Subcutaneous adipose tissue (tissue), 4 donors: ENCODE measurements around the gene ARHGAP28. TPM values are rescaled to one million over a fixed set of nuclear protein-coding genes. Genes with fewer than 3 reads are reported as not detected.

Experiments used
- total RNA-seq, 4 donors: library from RNA; depleted of rRNA; stranded (reverse); fragments of >200 nt; gene quantifications; one replicate each; pipeline ENCODE4 v1.1.0, GENCODE V29; 2016
- TF ChIP-seq, protein P1 (sequence below): fragments of 450-650 bp; IDR thresholded peaks from one replicate; pipeline ENCODE4 v1.5.1; 2016; ENCODE audit warnings: low read depth, mild to moderate bottlenecking, control low read depth, antibody characterized with exemption, moderate library complexity

The ARHGAP28 gene
- total RNA-seq, 4 donors from 2014 or later, result 8.0 to 15.3 (median 9.3) TPM

DNA sequence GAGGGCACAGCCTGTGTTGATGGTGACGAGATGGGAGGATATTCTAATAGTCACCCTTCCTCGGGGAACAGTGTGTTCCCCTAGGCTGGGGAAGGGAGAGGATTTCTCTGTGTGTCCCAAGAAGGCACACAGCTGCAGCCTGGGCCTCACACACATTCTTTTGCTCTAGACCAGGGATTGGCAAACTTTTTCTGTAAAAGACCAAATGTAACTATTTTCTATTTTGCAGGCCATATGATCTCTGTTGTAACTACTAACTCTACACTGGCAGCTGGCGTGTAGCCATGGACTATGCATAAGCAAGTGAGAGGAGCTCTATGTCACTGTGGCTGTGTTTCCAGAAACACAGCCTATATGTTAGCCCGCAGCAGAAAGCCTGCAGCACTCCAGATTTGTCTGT lies 65.8 kb downstream of the ARHGAP28 start:
- TF ChIP-seq, protein P1, sequence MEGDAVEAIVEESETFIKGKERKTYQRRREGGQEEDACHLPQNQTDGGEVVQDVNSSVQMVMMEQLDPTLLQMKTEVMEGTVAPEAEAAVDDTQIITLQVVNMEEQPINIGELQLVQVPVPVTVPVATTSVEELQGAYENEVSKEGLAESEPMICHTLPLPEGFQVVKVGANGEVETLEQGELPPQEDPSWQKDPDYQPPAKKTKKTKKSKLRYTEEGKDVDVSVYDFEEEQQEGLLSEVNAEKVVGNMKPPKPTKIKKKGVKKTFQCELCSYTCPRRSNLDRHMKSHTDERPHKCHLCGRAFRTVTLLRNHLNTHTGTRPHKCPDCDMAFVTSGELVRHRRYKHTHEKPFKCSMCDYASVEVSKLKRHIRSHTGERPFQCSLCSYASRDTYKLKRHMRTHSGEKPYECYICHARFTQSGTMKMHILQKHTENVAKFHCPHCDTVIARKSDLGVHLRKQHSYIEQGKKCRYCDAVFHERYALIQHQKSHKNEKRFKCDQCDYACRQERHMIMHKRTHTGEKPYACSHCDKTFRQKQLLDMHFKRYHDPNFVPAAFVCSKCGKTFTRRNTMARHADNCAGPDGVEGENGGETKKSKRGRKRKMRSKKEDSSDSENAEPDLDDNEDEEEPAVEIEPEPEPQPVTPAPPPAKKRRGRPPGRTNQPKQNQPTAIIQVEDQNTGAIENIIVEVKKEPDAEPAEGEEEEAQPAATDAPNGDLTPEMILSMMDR, result no peak

DNA sequence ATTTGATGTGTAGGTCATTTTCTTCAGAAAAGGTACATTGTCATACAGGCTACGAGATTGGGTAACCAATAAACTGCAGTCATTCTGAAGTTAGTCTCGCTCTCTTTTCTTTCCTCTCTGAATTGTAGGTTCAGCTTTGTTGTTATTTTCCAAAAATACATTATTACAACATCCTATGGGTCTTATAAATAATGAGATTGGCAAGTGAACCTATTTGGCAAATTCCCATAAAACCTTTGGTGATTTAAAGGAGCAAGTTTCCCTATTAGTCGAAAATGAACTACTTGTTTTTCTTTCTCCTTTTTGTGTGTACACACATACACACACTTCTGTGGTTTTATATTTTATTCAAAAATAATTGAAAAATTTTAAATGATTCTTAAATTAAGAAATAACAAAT lies 67.0 kb downstream of the ARHGAP28 start:
- TF ChIP-seq, protein P1, result no peak

DNA sequence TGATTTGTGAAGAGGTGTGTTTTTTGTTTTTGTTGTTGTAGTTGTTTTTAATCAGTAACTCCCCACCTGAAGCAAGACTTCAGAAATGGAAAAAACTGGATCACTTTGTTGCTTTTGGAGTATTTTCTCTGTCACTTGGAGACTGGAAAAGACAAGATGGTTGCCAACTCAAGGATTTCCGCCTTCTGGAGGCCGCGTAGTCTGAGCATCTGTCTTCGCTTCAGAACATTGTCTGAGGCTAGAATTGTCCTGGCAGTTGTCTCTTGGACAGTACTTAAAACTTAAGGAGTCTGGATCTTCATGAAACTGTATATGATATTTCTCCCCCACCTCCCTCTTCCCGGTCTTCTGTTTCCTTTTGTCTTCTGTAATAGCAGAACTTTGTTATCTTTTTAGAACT lies 67.7 kb downstream of the ARHGAP28 start:
- TF ChIP-seq, protein P1, result no peak

DNA sequence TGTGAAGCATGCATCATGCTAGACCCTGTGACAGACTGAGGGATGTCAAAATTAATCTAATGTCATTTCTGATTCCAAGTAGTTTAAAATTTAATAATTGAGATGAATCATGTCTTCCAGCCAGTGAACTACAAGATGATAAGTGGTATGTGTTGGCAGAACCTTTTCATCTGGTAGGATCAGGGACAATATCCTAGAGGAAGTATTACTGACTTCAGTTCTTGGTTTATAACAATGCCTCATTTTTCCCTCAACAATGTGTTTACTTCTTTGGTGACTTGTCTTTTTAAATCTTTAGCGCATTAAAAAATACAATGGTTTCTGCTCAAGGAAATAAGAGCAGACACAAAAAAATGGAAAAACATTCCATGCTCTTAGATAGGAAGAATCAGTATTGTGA lies 69.4 kb downstream of the ARHGAP28 start:
- TF ChIP-seq, protein P1, result no peak

DNA sequence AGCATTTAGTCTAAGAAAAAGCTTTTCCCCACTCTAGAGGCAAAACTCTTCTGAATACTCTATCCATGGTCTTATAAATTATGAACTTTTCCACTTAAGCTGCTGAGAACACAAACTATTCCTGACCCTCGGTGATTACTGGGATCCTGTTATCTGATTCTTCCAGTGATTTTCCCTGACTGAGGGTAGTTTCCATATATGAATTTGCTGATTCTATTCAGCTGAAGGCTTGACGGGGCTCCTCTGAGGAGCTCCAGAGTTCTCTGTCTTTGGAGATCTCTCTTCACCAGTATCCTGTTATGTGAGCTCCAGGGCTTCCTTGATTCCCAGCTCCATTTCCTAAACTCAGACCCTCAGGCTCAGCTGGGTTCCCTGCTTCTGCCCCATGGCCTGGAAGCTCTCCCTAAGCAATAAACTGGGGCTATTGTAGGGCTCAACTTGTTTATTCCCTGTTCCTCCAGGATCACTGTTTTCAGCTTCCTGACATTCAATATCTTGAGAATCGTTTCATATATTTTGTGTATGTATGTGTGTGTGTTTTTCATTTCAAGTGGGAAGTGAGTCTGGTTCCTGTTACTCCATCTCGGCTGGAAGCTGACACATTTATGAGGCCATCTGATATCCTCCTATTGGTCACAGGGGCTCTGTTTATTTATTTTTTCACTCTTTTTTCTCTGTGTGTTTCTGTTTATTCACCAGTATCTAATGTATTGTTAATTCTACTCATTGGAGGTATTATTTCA lies 78.2 kb downstream of the ARHGAP28 start:
- TF ChIP-seq, protein P1, result no peak

DNA sequence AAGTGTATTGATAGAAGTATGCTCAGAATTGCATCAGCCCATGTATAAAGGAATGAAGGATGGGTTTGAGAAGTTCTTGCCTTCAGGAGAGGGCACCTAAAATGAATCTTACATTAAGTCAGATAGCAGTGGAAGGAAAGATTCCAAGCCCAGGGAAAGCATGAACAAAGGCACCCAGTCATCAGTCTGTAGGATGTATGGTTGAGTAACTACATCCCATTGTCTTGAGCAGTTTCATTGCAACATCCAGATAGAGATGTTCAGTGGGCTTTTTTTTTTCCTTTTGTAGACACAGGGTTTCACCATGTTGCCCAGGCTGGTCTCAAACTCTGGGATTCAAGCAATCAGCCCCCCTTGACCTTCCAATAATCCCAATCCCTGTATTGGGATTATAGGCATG lies 80.7 kb downstream of the ARHGAP28 start:
- TF ChIP-seq, protein P1, result no peak

DNA sequence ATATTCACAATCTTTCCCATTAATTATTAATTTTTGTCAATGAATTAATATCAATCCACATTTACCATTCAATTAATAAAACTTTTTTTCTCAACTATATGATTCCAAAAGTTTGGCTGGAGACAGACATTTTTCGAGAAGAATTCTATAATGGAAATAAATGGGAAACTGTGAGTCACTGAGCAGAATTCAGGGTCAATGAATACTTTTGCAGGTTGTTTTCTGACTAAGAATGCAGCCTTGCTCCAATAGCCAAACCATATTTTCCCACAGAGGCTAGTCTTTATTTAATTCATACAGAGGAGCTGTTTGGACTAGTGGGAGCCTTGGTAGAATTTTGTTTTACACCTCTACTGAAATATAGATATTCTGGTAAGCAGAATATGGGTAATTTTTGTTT lies 82.3 kb downstream of the ARHGAP28 start:
- TF ChIP-seq, protein P1, result no peak
